T-helper 1 cell treated with Interleukin-12 subunit alpha and Interleukin-12 subunit beta and Interleukin-4 antibody, amounts not matched to agents 30 μg/mL and 1 μg/mL, for 36 hours (primary cell): ENCODE results near the gene CYP19A1.
"Not testable (repeated sequence)": the region's sequence is repeated elsewhere in the genome, so short reads cannot be mapped to it uniquely, and the experiment has no call there.

Source experiments
- H3K27ac Mint-ChIP-seq: one replicate; pipeline ENCODE4 v1.8.0; 2021; ENCODE audit warnings: mild to moderate bottlenecking, mixed read lengths
- H3K27me3 Mint-ChIP-seq: one replicate; pipeline ENCODE4 v1.8.0; 2021; ENCODE audit warnings: low read depth, mixed read lengths
- H3K36me3 Mint-ChIP-seq: one replicate; pipeline ENCODE4 v1.8.0; 2021; ENCODE audit warnings: low read depth, mixed read lengths
- H3K4me1 Mint-ChIP-seq: one replicate; pipeline ENCODE4 v1.8.0; 2021; ENCODE audit warnings: low read depth, mixed read lengths
- H3K4me3 Mint-ChIP-seq: one replicate; pipeline ENCODE4 v1.8.0; 2021; ENCODE audit warnings: mild to moderate bottlenecking, moderate library complexity, mixed read lengths
- H3K9me3 Mint-ChIP-seq: one replicate; pipeline ENCODE4 v1.8.0; 2021; ENCODE audit warnings: mixed read lengths

CYP19A1 gene

DNA sequence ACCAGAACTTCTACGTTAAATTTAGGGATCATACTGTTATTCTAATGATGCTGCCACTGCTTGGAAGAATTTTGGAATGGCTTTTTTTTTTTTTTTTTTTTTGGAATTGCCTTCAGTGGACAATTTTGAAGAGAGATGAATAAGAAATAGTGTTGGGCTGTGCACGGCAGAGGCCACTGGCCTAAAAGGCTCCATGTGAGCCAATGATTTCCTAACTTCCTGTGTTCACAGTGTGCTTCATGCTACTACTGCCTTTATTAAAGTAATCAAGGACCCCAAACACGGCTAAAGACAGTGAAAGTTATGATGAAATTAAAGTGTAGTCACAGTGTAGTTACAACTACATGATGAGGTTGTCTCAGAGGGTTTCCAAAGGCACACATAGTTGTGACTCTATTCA is 142.9 kb downstream of the CYP19A1 start:
- Mint-ChIP-seq H3K27ac (no peak overlapping the region), H3K4me1 (no peaks in the 10 kb centered on the region), H3K27me3 (peaks cover 40% of the 10 kb centered on the region), H3K4me3 (no peak overlapping the region), H3K36me3 (no peaks in the 10 kb centered on the region), H3K9me3 (no peaks in the 10 kb centered on the region)

DNA sequence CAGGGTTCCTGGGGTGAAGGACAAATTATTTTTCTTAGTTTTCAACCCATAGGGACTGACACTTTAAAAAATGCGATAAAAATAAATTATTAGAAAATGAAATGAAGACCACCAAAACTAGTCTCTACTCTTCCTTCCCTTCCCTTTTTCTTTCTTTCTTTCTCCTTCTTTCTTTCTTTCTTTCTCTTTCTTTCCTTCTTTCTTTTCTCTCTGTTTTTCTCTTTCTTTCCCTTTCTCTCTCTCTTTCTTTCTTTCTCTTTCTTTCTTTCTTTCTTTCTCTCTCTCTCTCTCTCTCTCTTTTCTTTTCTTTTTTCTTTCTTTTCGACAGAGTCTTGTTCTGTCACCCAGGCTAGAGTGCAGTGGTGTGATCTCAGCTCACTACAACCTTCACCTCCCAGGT is 144.4 kb downstream of the CYP19A1 start:
- H3K36me3 Mint-ChIP-seq, result no peaks in the 10 kb centered on the region
- no peaks in the 10 kb centered on the region for H3K4me1 Mint-ChIP-seq
- no peak overlapping the region for H3K27ac Mint-ChIP-seq
- no peaks in the 10 kb centered on the region for H3K9me3 Mint-ChIP-seq
- peaks cover 39% of the 10 kb centered on the region for H3K27me3 Mint-ChIP-seq
- no peak overlapping the region for H3K4me3 Mint-ChIP-seq

DNA sequence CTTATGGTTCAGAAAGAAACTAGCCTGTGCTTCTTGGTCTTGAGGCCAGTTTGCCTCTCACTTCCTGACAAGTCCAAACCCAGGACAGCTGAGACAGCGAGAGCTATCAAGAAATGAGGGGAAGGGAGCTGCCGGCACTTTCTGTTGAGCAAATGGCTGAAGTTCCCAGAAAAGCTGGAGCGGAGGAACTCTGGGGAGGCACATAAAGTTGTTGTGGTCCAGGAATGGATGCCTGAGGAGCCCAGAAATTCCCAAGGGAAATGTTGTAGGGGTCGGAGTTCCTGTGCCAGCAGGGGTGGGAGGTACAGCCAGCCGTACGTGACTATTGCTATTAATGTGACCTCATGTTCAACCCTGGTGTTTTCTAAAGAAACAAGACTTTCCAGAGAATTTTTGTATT is 144.9 kb downstream of the CYP19A1 start:
- no peak overlapping the region for H3K4me3 Mint-ChIP-seq
- H3K27ac Mint-ChIP-seq, result no peak overlapping the region
- no peaks in the 10 kb centered on the region for H3K4me1 Mint-ChIP-seq
- H3K36me3 Mint-ChIP-seq, result no peaks in the 10 kb centered on the region
- peaks cover 36% of the 10 kb centered on the region for H3K27me3 Mint-ChIP-seq
- H3K9me3 Mint-ChIP-seq, result no peaks in the 10 kb centered on the region

DNA sequence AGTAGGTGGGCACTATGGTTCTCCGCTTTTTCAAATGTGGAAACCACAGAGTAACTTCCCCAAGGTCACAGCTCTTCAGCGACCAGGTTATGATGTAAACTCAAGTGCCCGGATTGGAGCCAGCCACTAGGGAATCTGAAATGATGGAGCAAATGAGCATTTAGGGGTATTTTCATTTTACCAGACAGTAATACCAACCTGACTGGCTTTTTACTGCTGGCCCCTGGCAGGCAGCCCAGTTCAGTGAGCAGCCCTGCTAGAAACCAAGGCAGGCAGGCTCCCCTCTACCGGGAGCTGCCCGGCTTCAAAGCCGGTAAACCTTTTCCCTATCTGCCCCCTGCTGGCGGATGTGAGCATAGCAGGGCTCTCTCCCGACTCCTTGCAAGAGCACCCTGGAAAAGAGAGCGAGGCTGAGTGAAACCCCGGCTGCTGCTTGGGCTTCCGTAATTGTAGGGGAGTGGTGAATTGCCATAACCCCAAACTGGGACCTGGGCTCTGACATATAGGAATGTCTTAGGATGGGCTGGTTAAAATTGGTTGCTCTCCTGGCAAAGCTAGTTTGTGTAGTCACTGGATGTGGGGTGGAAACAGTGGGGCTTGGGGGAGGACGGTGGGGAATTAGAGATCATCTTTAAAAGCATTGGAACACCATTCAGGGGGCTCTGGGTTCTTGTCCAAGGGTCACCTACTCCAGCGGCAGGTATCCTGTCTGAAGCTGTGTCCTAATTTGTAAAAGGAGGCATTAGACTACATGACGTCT is 145.7 kb downstream of the CYP19A1 start:
- Mint-ChIP-seq H3K27ac (no peak overlapping the region), H3K9me3 (no peaks in the 10 kb centered on the region), H3K4me3 (no peak overlapping the region), H3K4me1 (no peaks in the 10 kb centered on the region), H3K27me3 (peaks cover 35% of the 10 kb centered on the region), H3K36me3 (no peaks in the 10 kb centered on the region)

DNA sequence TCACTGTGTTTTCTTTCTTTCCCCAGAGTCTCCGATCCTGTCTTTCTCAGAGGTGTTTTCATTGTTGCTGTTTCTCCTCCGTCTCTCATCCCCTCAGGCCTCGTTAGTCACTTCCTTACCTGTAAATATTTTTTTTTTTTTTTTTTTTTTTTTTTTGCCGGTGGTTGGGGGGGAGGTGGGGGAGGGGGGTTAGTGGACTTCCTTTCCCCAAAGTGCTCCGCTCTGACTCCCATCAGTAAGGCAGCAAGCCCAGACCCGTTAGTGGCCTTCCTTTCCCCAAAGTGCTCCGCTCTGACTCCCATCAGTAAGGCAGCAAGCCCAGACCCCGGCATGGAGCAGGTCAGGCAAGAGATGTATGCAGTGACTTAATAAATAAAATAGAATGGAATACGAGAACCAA is 146.6 kb downstream of the CYP19A1 start:
- peaks cover 32% of the 10 kb centered on the region for H3K27me3 Mint-ChIP-seq
- H3K36me3 Mint-ChIP-seq, result no peaks in the 10 kb centered on the region
- H3K9me3 Mint-ChIP-seq, result no peaks in the 10 kb centered on the region
- no peak overlapping the region for H3K4me3 Mint-ChIP-seq
- H3K4me1 Mint-ChIP-seq, result no peaks in the 10 kb centered on the region
- no peak overlapping the region for H3K27ac Mint-ChIP-seq

DNA sequence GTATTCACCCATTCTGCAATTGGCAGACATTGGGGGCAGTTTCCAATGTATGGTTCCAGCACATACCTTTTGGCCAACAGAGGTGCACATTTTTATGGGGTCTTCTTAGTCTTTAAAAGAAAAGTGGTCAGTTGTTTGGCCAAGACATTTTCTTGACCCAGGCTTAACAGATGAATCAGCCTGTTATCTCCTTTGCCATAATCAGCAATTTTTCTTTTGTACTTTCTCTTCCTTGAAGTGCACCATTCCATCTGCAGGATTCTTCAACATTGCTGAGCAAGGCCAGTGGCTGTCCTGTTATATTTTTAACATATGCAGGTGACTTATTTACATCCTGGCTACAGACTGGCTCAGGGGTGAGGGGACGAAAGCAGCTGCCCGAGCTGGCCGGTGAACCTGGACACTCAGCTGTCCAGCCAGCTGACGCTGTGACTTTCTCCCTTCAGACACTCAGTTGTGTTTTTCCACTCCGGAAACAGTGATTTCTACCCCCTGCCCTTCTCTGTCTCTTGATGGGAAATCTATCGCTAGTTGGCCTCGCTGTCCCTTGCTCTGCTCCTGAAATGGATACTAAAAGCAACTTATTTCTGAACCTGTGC is 147.2 kb downstream of the CYP19A1 start:
- Mint-ChIP-seq H3K27me3 (peaks cover 33% of the 10 kb centered on the region), H3K9me3 (no peaks in the 10 kb centered on the region), H3K36me3 (no peaks in the 10 kb centered on the region), H3K4me3 (no peak overlapping the region), H3K27ac (no peak overlapping the region), H3K4me1 (no peaks in the 10 kb centered on the region)

DNA sequence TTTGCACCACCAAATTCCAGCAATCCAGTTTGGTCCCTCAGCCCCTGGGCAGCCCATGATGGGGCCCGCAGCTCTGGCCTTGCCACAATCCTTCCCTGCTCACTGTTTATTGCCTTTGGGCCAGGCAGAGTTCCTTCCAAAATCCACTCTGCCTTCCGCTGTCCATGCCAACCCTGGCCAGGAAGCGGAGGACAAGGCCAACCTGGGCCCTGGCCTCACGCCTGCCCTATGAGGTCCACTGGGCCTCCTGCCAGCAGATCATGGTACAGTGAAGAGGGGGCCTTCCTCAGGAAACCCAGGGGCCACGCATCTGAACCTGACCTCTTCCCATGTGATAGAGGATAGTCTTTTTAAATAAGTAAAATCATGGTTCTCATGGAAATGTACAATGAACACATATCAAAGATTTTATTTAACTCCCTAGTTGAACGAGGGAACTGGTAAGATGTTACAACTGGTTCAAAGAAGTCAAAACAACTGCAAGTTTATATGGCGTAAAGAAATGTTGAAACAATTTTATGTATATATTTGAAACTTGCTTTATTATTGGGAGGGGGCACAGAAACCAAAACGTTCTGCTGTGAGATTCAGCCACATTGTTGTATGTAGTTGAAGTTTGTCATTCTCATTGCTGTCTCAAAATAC is 147.8 kb downstream of the CYP19A1 start:
- Mint-ChIP-seq H3K4me3 (no peak overlapping the region), H3K27ac (no peak overlapping the region), H3K27me3 (peaks cover 27% of the 10 kb centered on the region), H3K4me1 (no peaks in the 10 kb centered on the region), H3K36me3 (no peaks in the 10 kb centered on the region), H3K9me3 (no peaks in the 10 kb centered on the region)

DNA sequence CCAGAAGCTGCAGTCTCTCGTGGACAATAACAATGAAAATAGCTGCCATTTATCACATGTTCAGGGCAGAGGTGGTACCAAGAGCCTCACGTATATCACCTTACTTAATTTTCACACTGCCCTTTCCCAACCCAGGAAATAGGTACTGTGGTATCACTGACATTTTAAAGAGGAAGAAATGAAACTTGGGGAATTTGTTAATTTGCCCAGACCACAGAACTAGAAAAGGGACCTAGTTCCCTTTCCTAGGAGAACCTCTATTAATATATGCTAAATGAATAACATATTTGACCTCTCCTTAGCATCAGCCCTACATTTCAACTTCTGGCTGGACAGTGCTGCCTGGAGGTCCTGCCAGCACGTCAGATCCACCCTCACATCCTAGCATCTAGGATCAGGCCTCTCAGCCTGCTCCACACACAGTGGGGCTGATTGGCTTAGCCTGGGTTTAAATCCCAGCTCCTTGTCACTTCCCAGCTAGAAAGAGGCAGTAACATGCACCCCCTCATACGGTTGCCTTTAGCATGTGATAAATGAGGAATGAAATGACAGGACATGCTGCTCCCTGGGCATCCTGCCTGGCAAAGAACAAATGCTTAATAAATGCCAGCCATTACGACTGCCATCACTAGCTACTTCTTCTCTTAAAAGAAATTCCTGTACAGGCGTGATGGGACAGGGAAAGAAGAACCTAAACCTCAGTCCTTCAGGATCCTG is 148.6 kb downstream of the CYP19A1 start:
- Mint-ChIP-seq H3K4me3 (no peak overlapping the region), H3K36me3 (no peaks in the 10 kb centered on the region), H3K4me1 (no peaks in the 10 kb centered on the region), H3K27me3 (peaks cover 31% of the 10 kb centered on the region), H3K9me3 (no peaks in the 10 kb centered on the region), H3K27ac (no peak overlapping the region)

DNA sequence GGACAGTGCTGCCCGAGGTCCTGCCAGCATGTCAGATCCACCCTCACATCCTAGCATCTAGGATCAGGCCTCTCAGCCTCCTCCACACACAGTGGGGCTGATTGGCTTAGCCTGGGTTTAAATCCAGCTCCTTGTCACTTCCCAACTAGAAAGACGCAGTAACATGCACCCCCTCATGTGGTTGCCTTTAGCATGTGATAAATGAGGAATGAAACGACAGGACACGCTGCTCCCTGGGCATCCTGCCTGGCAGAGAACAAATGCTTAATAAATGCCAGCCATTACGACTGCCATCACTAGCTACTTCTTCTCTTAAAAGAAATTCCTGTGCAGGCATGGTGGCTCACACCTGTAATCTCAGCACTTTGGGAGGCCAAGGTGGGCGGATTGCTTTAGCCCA is 149.6 kb downstream of the CYP19A1 start:
- H3K4me1 Mint-ChIP-seq, H3K9me3 Mint-ChIP-seq, H3K36me3 Mint-ChIP-seq, H3K27ac Mint-ChIP-seq, H3K4me3 Mint-ChIP-seq: not testable (repeated sequence)
- H3K27me3 Mint-ChIP-seq, result peaks cover 23% of the 10 kb centered on the region

DNA sequence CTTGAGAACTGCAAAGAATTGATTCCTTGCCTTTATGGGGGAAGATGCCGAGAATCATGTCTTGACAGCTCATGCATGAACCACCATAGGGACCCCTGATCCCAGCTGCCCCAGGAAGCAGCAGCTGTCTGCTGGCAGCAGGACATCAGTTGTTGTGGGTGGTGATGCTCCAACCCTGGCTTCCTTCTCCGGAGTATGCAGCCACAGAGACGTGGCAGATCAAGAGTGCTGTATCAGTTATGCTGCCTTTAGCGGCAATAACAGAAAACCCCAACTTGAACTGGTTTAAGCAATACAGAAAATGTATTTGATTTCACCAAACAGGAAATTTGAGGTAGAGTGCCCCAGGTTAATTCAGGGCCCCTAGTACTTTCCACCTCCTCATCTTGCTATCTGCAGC is 151.5 kb downstream of the CYP19A1 start:
- Mint-ChIP-seq H3K4me1 (no peaks in the 10 kb centered on the region), H3K4me3 (no peak overlapping the region)

DNA sequence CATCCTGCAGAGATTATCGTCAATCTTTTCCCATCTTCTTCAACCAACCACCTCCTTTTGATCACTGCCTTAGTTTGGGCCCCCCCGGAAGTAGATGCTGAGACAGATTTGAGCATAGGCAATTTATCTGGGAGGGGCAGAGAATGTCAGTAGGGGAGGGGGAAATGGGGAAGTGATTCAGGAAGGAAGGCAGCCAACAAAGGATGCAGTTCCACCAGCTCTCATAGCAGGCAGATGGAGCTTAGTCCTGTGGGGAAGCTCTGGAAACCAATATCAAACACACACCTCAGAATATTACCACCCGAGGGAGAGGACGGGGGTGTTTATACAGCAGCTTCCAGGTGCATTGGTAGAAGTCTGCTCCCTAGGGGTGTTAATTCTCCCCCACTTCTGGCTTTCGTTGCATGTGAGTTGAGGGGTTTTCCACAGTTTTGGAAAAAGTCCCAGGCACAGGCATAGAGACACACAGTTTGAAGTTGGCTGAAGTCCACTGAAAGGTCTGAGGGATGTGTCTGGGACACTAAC is 152.2 kb downstream of the CYP19A1 start:
- Mint-ChIP-seq H3K36me3 (no peaks in the 10 kb centered on the region), H3K27me3 (peaks cover 14% of the 10 kb centered on the region), H3K27ac (no peak overlapping the region), H3K4me1 (no peaks in the 10 kb centered on the region), H3K4me3 (no peak overlapping the region), H3K9me3 (no peaks in the 10 kb centered on the region)

More for the DNA sequence above, 151.5 kb downstream of the CYP19A1 start:
- H3K27ac Mint-ChIP-seq, result no peak overlapping the region
- no peaks in the 10 kb centered on the region for H3K9me3 Mint-ChIP-seq
- peaks cover 11% of the 10 kb centered on the region for H3K27me3 Mint-ChIP-seq
- H3K36me3 Mint-ChIP-seq, result no peaks in the 10 kb centered on the region

DNA sequence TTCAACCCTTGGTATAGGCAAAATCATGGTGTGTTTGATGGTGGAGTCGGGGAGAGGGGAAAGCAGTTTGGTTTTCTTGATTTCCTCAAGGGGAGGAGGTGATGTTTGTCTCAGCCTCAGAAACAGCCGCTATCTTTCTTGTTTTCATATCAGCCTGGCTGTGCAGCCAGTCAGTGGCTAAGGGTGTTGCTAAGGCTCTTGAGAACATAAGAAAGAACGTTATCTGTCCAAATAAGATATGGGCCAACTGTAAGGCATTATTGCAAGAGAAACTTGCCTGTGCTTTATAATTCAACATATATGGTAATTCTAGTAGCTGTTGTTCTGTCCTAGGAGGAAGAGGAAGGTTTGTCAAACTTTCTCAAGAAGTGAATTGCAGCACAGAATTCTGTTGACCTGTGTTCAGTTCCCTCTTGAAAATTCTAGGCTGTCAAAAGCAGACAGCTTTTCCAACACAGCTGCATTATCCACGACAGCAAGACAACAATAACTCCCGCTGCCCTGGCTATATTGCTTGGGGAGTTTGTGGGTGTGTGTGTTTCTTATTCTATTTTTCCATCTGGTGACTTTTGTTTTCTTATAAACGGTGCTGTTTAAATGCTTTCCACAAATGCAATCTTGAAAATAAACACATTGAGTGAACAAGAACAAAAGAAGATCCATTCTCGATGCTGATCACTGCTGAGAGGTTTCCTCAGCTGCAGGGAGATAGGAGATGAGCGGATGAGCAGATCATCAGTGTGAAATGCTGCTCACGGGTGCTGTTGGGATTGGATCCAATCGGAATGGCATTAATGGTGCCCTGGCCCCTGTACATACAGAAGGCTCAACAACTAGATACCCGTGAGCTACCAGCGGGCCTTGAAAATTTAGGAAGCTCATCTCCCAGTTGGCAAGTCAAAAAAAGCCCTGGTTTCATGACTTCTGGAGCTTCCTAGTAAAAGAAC is 152.9 kb downstream of the CYP19A1 start:
- no peaks in the 10 kb centered on the region for H3K9me3 Mint-ChIP-seq
- no peak overlapping the region for H3K4me3 Mint-ChIP-seq
- H3K27me3 Mint-ChIP-seq, result peaks cover 18% of the 10 kb centered on the region
- no peaks in the 10 kb centered on the region for H3K4me1 Mint-ChIP-seq
- H3K36me3 Mint-ChIP-seq, result no peaks in the 10 kb centered on the region
- no peak overlapping the region for H3K27ac Mint-ChIP-seq

DNA sequence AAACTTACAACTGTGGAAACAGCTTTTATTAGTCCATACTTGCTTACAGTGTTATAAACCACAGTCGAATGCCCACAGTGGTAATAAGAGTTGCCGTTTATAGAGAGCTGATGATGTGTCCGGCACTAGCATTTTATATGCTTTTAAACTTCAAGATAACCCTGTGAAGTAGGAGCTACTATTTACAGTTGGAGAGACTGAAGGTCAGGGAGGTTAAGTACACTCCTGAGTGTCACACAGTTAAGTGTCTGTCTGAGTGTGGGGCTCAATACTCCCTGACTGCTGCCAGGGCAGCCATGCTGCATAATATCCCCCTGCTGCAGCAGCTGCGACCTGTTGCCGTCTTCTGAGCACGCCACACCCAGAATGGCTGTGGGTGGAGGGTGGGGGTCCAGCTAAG is 153.8 kb downstream of the CYP19A1 start:
- Mint-ChIP-seq H3K27me3 (peaks cover 18% of the 10 kb centered on the region), H3K4me3 (no peak overlapping the region), H3K4me1 (no peaks in the 10 kb centered on the region), H3K36me3 (no peaks in the 10 kb centered on the region), H3K27ac (no peak overlapping the region), H3K9me3 (no peaks in the 10 kb centered on the region)

DNA sequence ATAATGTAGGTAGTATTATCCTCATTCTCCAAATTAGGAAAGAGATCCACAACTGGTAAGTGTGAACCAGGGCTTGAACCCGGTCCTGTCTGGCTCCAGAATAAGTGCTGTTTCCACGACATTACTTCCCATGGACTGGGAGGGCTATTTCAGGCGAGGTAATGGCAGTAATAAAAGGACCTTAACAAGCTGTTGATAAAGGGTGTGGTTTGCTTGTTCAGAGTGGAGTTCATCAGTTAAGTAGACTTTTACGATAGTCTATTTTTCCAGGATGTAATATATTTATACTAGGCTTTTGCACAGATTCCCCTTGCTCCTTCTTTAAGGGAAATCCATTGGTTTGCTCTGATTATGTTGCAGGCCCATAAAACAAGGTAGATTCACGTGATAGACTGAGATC is 155.3 kb downstream of the CYP19A1 start:
- H3K4me3 Mint-ChIP-seq, result no peak overlapping the region
- H3K9me3 Mint-ChIP-seq, result no peaks in the 10 kb centered on the region
- H3K27ac Mint-ChIP-seq, result no peak overlapping the region
- H3K27me3 Mint-ChIP-seq, result peaks cover 18% of the 10 kb centered on the region
- H3K4me1 Mint-ChIP-seq, result no peaks in the 10 kb centered on the region
- no peaks in the 10 kb centered on the region for H3K36me3 Mint-ChIP-seq
